OCI-LY3 (cell line): ENCODE results near the gene PID1.

ENCODE experiments used
- H2AFZ ChIP-seq: fragments of 200-600, 300-600 bp; shearing (Covaris generic); 2 replicates; pipeline ENCODE4 v1.6.0; 2014; ENCODE audit warnings: antibody characterized with exemption, low read depth, low read length
- H3K27ac ChIP-seq: fragments of 200-600, 300-600 bp; sonication (generic); 2 replicates; pipeline ENCODE4 v1.5.1; 2014; ENCODE audit warnings: mild to moderate bottlenecking, low read length, moderate library complexity, mixed read lengths
- H3K27me3 ChIP-seq: fragments of 200-600, 300-600 bp; sonication (generic); 2 replicates; pipeline ENCODE4 v1.6.1; 2014; ENCODE audit warnings: low read depth, low read length, mixed read lengths
- H3K36me3 ChIP-seq: fragments of 200-600, 300-600 bp; sonication (generic); replicated peaks from 2 replicates; pipeline ENCODE3; 2014; ENCODE audit warnings: low read depth, low read length, mixed read lengths
- H3K4me1 ChIP-seq: fragments of 300-600, 200-600 bp; sonication (generic); 2 replicates; pipeline ENCODE4 v1.6.1; 2014; ENCODE audit warnings: low read length, mixed read lengths
- H3K4me2 ChIP-seq: fragments of 200-600, 300-600 bp; sonication (generic); 2 replicates; pipeline ENCODE4 v1.6.1; 2014; ENCODE audit warnings: low read length, mixed read lengths
- H3K4me3 ChIP-seq: fragments of 300-600, 200-600 bp; sonication (generic); 2 replicates; pipeline ENCODE4 v1.5.1; 2014; ENCODE audit warnings: antibody characterized with exemption, mild to moderate bottlenecking, low read length, moderate library complexity
- H3K79me2 ChIP-seq: fragments of 300-600, 200-600 bp; shearing (Covaris generic); 2 replicates; pipeline ENCODE4 v1.6.1; 2014; ENCODE audit warnings: mild to moderate bottlenecking, low read length, mixed read lengths
- H3K9ac ChIP-seq: fragments of 300-600, 200-600 bp; shearing (Covaris generic); 2 replicates; pipeline ENCODE4 v1.6.0; 2014; ENCODE audit warnings: mild to moderate bottlenecking, low read length, moderate library complexity
- H3K9me3 ChIP-seq: fragments of 200-600, 300-600 bp; shearing (Covaris generic); 2 replicates; pipeline ENCODE4 v1.6.1; 2014; ENCODE audit warnings: low read length, mixed read lengths; ENCODE audit not compliant: insufficient read depth
- H4K20me1 ChIP-seq: fragments of 200-600, 300-600 bp; sonication (generic); 2 replicates; pipeline ENCODE4 v1.6.1; 2016; ENCODE audit warnings: low read length, mixed read lengths; ENCODE audit not compliant: insufficient read depth
- CTCF ChIP-seq: fragments of 200-600, 300-600 bp; sonication (generic); IDR thresholded peaks from 2 replicates; pipeline ENCODE4 v1.5.1; 2014; ENCODE audit warnings: antibody characterized with exemption, low read length, low read depth
- EZH2phosphoT487 ChIP-seq: fragments of 200-600 bp; shearing (Covaris generic); IDR thresholded peaks from 2 replicates; pipeline ENCODE4 v1.6.1; 2018; ENCODE audit warnings: antibody characterized with exemption, mixed run types, low read depth

Gene PID1

DNA sequence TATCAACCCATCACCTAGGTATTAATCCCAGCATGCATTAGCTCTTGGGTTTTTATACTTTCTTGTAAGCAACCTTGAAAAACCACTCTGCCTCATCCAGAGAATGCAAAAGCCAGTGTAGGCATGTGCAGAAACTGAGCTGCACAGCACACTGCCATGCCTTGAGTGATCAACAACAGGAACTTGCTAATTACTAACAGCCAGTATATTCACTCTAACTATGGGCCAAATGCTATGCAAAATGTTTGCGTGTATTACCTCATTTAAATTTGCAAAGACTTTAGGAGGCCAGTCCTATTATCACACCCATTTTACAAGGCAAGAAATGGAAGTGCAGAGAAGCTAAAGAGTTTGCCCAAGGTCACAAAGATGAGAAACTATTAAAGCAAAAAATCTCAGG is 169.8 kb downstream of the PID1 start:
- Histone ChIP-seq H3K9me3 (no peaks in the 10 kb centered on the region), H3K9ac (no peak overlapping the region), H2AFZ (no peak overlapping the region), H3K36me3 (no peaks in the 10 kb centered on the region), H3K79me2 (no peaks in the 10 kb centered on the region), H3K4me3 (no peak overlapping the region), H3K27me3 (no peaks in the 10 kb centered on the region), H4K20me1 (no peaks in the 10 kb centered on the region), H3K4me2 (no peak overlapping the region), H3K4me1 (peaks cover 7% of the 10 kb centered on the region), H3K27ac (no peak overlapping the region)
- TF ChIP-seq CTCF = no peak
- TF ChIP-seq EZH2phosphoT487 = no peak

DNA sequence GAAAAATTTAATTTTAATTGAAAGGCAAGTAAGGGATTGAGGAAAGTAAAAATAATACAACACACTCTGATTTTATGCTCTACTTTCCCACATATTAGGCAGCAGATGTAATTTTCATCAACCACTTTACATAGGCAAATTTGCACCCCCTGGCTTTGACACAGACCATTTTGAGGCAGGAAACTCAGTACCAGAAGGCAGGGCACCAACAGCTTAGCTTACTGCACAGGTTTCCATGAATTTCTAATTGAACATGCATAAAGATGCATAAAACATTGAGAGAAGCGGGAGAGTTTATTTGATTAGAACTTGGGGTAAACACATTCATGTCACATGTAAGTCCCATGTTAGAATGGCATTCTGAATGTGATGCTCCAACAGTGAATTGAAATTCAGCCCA is 171.9 kb downstream of the PID1 start:
- Histone ChIP-seq H3K36me3 (no peaks in the 10 kb centered on the region), H3K27ac (no peak overlapping the region), H3K4me1 (peaks cover 7% of the 10 kb centered on the region), H3K27me3 (no peaks in the 10 kb centered on the region), H3K4me2 (no peak overlapping the region), H4K20me1 (no peaks in the 10 kb centered on the region), H2AFZ (no peak overlapping the region), H3K9ac (no peak overlapping the region), H3K4me3 (no peak overlapping the region), H3K9me3 (no peaks in the 10 kb centered on the region), H3K79me2 (no peaks in the 10 kb centered on the region)
- TF ChIP-seq CTCF = no peak
- TF ChIP-seq EZH2phosphoT487 = no peak

- no peak overlapping the region for H3K9ac ChIP-seq
- no peaks in the 10 kb centered on the region for H3K79me2 ChIP-seq
- TF ChIP-seq CTCF (no peak), EZH2phosphoT487 (no peak)
- H2AFZ ChIP-seq = no peak overlapping the region
- peaks cover 7% of the 10 kb centered on the region for H3K4me1 ChIP-seq
- no peaks in the 10 kb centered on the region for H3K9me3 ChIP-seq
- H3K4me2 ChIP-seq = no peak overlapping the region
- H3K27ac ChIP-seq = no peak overlapping the region
- H4K20me1 ChIP-seq = no peaks in the 10 kb centered on the region
- H3K36me3 ChIP-seq = no peaks in the 10 kb centered on the region
- H3K4me3 ChIP-seq = no peak overlapping the region
- H3K27me3 ChIP-seq = no peaks in the 10 kb centered on the region
These were observed 172.3 kb downstream of the PID1 start for GRCh38 chr2:229098801-229099200.

- H3K4me1 ChIP-seq = no peaks in the 10 kb centered on the region
- no peak overlapping the region for H3K27ac ChIP-seq
- H3K4me3 ChIP-seq = no peak overlapping the region
- H3K9me3 ChIP-seq = no peaks in the 10 kb centered on the region
- TF ChIP-seq EZH2phosphoT487 (no peak), CTCF (no peak)
- H2AFZ ChIP-seq = no peak overlapping the region
- no peak overlapping the region for H3K4me2 ChIP-seq
- H3K27me3 ChIP-seq = no peaks in the 10 kb centered on the region
- no peaks in the 10 kb centered on the region for H3K36me3 ChIP-seq
- no peaks in the 10 kb centered on the region for H4K20me1 ChIP-seq
- no peak overlapping the region for H3K9ac ChIP-seq
- H3K79me2 ChIP-seq = no peaks in the 10 kb centered on the region
These were observed 174.5 kb downstream of the PID1 start for GRCh38 chr2:229096409-229097066.
